NCI-H2171 (cell line): ENCODE results near the gene PFDN6.

ENCODE experiments used
- DNase-seq: peaks from one replicate; lab custom pipeline; 2025; lab: John Stamatoyannopoulos, UW

Gene PFDN6

GRCh38 chr6:33317419-33317668 is 27.9 kb downstream of the PFDN6 start:
- no peak for DNase-seq

GRCh38 chr6:33317669-33318425 is 28.4 kb downstream of the PFDN6 start, which contains the start of gene ZBTB22:
ZBTB22 (minus strand) TSS chr6:33317744; CDS start chr6:33316916, 828 bp downstream.
- DNase-seq: peak; percentile 97

DNA sequence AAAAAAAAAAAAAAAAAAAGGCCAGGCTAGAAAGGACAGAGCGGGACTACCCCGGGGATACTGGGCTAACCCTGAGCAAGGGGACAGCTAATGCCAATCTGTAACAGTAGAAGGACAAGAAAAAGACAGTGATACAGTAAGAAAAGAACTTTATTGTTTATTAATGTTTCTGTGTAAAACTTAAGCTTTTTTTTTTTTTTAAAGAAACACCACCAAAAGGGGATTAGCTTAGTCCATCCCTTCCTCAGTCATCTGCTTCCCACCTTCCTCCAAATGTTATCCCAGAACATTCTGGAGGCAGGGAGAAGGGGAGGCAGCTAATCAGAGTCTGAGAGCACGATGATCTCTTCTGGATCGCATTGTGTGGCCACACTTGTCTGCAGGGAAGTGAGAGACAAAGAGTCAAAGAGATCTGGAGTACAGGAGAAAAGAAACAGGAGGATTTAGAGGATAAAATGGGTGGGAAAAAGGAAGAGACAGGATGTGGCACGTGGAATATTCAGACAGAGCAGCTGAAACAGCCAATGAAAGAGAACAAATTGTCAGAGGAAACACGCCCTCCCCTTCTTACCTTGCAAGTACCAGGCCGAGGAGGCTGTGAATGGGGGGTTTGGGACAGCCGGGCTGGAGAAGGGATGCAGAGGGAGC is 29.1 kb downstream of the PFDN6 start:
- no peak for DNase-seq

GRCh38 chr6:33319939-33320314 is 30.5 kb downstream of the PFDN6 start:
- DNase-seq: no peak

DNA sequence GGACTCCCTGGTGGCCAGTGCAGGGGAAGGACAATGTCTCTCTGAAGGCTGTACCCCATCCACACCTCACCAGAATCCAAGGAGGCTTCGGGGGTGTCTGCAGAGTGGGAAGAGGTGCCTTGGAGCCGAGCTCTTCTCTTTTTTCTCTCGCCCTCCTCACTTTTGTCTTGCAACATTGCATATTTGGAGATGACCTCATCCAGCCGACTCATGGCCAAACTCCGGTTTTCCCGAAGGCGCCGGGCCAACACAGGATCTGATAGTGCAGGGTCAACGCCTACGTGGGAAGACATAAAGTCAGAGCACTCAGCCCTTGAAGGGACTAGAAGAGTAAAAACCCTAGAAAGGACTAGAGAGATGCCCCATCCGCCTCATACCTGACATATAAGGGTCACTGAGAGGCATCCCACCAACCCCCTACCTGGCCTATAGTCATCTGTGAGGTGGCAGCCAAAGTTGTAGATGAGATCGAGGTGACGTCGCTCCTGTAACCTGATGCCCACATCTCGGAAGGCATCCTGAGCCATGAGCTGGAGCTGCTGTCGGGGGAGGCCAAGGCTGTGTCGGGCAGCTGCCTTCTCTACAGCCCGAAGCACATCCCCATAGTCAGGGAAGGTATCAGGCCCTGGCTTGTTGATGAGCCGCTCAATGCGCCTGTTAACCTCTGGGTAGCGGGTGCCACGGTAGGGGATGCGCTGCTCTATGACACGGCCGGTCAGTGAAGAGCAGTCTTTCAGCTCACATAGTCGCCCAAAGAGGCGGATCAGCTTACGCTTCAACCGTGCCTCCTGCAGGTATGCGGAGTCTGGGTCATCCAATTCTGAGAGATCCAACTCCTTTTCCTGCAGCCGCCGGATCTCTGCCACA is 31.1 kb downstream of the PFDN6 start:
- no peak for DNase-seq

DNA sequence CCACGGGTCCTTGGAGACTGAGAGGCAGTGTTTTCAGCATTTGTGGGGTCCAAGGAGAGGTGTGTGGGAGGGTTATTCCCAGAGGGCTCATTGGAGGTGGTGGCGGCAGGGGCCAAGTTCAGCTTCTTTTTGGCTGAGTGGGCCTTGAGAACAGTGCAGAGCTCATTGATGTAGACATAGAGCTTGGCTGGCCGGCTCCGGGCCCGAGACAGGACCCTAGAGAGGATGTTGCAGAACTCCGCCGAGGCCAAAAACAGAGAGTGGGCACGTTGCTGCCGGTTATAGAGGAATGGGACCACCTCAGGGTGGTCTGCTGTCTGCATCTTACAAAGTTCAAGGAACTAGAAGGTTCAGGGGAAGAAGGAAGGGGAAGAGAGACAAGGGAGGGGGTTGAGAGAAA is 31.8 kb downstream of the PFDN6 start:
- DNase-seq: no peak

DNA sequence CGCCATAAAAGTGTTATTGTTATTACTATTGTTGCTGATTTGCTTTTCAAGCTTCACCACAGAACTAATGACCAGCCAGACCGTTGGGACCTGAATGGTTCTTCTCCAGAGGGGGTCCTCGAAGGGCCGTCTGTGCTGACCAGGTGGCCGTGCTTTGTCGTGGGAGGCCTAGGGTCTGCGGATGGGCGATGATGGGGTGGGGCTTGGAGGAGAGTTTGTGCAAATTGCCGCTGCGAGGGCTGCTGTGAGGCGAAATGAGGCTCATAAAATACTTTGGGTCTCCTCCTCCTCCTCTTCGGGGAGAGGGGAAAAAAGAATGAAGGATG is 34.2 kb downstream of the PFDN6 start:
- no peak for DNase-seq

DNA sequence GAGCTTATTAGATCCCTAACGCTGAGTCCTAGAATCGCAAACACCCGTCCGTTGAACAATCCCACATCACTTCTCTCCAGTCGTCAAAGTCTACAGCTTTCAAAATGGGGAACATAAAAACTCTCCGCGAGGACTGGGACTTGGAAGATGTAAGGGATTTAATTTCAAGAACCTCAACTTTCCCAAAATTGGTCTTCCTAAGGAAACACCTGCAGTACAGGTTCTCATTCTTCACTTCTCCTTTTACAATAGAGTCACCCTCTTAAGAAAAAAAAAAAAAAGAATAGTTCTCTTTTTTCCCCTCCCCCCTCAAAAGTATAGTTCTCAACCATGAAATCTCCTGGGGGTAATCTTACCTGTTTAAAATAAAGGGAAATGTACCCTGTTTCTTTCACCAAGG is 34.7 kb downstream of the PFDN6 start:
- DNase-seq: no peak

DNA sequence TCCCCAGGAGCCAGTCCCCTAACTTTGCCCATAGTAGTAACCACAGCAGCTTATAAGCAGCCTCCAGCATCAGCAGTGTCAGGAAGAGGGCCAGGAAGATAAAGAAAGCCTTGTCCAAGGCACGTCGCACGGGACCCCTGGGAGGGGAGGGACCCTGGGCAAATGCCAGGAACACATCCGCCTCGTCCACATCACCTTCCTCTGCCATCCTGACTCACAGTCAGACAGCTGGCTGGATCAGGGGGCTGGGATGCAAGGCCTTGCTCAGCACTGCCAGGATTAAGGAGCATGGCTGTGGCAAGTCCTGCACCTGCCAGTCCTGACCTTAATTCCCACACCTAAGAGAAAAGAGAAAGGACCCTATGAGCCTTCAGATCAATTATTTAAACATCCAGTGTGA is 39.7 kb downstream of the PFDN6 start:
- no peak for DNase-seq

DNA sequence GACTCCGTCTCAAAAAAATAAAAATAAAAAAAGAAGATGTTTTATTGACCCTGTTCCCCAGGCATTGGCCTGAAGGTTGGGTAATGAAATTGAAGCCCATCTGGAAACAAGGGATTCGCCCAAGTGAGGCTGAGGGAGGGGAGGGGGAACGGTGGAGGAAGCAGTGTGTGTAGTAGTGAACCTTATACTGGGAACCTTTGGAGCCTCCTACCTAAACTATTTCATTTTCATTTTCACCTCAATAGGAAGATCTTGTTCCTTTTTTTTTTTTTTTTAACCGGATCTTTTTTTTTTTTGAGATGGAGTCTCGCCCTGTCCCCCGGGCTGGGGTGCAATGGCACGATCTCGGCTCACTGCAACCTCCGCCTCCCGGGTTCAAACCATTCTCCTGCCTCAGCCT is 41.3 kb downstream of the PFDN6 start:
- DNase-seq: no peak

GRCh38 chr6:33333666-33334065 is 44.3 kb downstream of the PFDN6 start:
- no peak for DNase-seq

DNA sequence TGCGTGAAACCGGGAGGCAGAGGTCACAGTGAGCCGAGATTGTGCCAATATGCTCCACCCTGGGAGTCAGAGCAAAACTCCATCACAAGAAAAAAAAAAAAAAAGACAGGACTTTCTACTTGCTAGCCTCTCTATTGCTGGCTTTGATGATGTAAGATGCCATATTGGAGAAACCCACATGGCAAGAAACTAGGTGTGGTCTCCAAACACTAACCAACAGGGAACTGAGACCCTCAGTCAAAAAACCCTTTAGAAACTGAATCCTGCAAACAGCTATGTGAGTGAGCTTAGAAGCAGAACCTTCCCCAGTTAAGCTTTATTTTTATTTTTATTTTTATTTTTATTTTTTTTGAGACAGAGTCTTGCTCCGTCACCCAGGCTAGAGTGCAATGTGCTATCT is 46.5 kb downstream of the PFDN6 start:
- DNase-seq: no peak

- no peak for DNase-seq
Observed at GRCh38 chr6:33336495-33336894, 47.1 kb downstream of the PFDN6 start.

DNA sequence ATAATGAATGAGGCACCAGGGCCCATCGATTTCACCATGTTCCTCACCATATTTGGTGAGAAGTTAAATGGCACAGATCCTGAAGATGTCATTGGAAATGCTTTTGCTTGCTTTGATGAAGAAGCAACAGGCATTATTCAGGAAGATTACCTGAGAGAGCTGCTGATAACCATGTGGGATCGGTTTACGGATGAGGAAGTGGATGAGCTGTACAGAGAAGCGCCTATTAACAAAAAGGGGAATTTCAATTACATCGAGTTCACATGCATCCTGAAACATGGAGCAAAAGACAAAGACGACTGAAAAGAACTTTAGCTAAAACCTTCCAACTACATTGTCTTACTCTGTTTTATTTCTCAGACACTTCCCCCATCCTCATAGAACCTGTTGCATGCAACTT is 49.8 kb downstream of the PFDN6 start:
- DNase-seq: no peak
